Measurements from ENCODE around the gene CD2.

The CD2 gene

DNA sequence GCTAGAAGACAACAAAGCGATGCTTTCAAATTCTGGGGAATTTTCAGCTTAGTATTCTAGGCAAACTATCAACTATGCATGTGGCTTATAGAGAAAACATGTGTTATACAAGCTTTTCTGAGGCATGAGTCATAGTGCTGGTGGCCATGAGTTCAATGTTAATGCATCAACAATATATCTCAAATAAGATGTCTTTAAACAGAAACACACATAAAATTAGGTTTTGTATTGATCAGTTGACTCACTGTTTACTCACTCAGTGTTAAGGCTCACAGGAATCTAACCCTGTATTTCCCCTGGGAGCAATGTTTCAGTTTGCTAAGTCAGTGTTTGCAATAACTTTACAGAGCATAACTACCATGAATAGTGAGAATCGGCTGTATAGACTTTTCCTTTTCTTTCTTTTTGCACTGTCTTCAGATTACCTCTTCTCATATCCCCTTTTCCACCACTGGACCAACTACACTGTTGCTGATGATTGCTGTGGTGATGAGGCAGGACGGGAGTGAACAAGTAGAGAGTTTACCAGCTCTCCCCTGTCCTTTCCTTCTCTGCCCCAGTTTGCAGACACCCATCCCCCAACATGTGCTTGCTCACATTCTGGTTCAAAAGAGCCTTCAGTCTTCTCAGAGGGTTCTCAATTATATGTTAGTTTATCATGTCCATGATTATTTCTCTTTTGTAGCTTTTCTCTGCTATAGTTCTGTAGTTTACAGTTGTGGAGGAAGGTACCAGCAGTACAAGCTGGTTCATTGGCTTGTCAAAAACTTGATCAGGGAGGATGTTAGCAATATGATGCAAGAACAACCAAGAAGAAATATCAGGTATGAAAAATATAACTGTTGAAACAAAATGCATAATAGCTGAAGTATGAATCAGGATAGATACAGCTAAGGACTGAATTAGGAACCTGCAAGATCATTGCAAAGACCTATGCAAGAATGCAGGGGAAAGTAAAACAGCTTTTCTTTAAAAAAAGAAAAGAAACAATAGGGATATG, 23.9 kb downstream of the CD2 start:
- DNase-seq (ENCODE audit: low spot score): no peak

DNA sequence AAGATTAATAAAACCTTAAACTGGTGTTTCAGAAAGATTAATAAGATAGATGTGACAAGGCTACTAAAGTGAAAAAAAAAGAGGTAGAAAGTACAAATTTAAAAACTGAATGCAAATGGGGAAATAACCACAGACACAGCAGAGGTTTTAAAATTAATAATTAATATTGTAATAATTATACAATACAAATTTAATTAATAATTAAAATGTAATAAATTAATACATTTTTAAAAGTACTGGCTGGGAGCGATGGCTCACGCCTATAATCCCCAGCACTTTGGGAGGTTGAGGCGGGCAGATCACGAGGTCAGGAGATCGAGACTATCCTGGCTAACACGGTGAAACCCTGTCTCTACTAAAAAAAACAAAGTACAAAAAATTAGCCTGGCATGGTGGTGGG, 26.8 kb downstream of the CD2 start:
- no peak for DNase-seq (ENCODE audit: low spot score)

DNA sequence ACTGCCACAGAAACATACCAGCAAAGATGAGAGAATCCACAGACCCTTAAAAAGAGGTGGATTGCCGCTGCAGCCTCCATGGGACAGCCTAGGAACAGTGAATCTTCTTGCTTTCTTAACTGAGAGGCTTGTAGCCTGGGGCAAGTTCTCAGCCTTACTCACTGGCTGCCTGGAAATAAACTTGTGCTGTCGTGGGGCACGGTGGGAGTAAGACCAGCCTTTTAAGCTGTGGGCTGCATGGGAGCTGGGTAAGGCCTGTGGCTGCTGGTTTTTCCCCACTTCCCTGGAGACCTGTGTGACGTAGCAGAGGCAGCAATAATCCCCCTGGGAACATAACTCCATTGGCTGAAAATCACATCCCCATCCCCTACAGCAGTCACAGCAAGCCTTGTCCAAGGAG, 30.8 kb downstream of the CD2 start:
- no peak for DNase-seq (ENCODE audit: low spot score)

DNA sequence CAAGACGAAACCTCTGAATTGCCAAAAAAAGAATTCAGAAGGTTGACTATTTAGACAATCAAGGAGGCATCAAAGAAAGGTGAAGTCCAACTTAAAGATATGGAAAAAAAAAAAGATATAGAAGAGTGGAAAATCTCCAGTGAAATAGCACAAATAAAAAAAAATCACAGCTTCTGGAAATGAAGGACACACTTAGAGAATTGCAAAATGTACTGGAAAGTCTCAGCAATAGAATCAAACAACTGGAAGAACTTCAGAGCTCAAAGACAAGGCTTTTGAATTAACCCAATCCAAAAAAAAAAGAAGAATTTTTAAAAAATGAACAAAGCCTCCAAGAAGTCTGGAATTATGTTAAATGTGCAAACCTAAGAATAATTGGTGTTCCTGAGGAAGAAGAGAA, 31.8 kb downstream of the CD2 start:
- DNase-seq (ENCODE audit: low spot score): no peak

DNA sequence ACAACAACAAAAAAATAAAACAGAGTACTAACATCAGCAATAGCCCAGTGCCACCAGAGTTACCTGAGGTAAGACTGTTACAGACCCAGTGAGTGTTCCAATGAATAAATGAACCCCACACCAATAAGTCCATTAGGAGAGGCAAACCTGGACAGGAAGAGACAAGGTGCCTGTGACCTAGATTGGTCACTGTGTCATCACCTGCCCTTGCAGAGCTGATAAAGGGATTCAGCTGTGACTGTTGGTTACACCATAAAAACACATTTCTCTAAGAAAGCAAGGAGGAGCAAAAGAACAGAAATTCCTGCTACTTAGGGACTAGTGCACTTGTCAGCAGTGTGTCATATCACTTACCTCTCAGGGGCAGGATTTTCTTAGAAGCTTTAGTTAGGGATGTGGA, 37.5 kb downstream of the CD2 start:
- no peak for DNase-seq (ENCODE audit: low spot score)

DNA sequence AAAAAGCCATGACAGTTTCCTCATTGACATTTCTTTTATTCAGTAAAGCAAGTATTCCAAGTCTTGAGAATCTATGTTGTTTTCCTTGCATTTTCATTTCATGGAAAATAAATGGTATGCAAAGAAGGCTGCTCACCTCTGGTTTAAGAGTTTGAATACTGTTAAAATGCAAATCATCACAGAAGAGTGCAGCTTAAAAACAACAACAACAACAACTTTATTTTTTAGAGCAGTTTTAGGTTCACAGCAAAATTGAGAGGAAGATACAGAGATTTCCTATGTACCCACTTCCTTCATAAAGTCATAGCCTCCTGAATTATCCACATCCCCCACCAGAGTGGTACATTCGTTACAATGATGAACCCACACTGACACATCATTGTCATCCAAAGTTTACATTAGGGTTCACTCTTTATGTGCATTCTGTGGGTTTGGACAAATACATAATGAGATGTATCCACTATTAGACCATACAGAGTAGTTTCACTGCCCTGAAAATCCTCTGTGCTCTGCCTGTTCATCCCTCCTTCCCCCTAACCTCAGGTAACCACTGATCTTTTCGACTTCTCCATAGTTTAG, 39.2 kb downstream of the CD2 start:
- DNase-seq (ENCODE audit: low spot score): no peak

DNA sequence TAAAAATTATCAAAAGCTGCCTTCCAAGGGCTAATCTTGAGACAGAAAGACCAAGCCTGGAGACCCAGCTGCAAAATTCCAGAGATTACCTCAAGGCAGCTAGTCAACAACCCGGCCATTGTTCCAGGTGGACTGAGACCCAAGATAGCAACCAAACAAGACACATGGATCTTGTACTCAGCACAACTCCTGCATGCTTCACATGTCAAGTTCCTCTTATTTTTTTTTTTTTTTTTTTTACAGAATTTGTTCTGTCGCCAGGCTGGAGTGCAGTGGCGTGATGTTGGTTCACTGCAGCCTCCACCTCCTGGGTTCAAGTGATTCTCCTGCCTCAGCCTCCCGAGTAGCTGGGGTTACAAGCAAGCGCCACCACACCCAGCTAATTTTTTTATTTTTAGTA, 40.1 kb downstream of the CD2 start:
- DNase-seq (ENCODE audit: low spot score): no peak

DNA sequence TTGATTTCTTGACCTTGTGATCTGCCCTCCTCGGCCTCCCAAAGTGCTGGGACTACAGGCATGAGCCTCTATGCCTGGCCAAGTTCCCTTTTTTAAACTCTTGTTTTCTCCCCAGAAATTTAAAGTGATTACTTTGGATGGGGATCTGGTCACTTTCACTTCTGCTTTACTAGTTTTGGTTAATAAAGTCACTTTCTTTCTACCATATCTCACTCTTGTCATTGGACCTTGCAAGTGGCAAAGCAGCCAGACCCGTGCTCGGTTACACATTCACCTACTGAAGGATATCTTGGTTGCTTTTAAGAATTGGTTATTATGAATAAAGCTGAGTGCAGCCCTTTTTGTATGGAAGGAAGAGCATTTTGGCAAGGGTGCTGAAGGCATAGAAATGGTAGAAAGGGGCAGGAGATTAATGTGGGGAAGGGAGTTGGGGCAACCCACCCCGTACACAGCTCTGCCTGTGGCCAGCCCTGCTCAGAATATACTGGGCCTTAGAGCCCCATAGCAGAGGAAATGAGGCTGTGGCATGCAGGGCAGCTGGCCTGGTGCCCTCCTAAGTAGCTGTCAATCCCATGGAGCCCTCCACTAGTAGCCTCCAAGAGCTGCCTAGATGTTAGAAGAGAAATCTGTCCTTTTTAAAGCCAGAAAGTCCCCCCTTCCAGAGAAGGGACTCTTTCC, 40.7 kb downstream of the CD2 start:
- DNase-seq (ENCODE audit: low spot score): no peak

DNA sequence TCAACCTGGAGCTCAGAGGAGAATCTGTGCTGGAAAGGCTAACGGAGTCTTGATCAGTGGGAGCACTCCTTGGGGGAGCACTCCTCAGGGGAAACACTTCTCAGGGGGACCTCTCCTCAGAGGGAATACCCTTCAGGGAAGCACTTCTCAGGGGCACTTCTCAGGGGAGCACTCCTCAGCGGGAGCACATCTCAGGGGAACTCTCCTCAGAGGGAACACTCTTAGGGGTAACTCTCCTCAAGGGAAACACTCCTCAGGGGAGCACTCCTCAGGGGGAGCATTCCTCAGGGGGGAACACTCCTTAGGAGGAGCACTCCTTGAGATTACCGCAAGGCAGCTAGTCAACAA, 41.2 kb downstream of the CD2 start:
- DNase-seq (ENCODE audit: low spot score): no peak

DNA sequence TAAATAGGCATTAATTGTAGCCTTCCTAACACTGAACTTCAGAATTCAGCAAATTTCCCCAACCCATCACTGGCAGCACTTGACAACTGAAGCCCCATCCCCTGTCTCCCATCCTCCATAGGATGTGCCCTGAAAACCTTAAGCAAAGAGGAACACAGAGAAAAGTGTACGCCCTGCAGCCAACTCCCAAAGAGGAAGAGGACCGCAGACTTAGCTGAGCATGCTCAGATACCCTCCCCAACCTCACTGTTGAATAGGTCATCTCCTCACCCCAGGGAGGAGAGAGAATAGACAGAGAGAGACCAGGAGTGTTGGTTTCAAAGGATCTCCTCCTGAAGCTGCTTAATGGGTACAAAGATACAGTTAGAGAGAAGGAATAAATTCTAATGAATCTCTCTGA, 50.5 kb downstream of the CD2 start:
- no peak for DNase-seq (ENCODE audit: low spot score)

DNA sequence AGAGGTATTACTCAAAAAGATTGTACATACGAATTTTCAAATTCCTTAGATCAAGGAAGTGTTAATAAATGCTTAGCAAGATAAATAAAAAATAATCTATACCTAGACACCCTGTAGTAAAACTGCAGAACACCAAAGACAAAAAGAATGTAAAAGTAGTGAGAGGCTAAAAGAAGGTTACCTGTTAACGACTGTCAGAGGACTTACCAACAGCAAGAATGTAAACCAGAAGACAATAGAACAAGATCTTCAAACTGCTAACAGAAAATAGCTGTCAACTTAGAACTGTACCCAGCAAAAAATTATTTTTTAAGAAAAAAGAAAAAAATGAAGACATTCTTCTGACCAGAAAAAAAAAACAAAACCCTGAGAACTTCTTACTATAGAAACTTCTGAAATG, 51.2 kb downstream of the CD2 start:
- DNase-seq (ENCODE audit: low spot score): no peak

DNA sequence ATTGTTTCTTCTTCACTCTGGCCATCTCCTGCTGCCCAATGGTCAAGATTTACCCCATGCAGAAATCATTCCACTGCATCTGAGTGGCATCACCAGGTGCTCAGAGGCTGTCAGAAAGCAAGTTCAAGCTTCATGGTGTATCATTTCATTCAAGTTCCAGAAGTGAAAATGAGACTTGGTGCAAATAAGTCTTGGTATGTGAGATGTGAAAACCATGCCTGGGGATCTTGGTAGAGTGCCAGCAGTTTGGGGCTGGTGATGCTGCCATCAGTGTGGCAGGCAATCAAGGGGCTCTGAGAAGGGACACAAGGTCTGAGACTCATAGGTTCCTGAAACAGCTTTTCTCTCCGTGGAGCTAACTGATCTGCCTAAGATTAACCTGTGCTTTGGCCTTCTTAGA, 52.0 kb downstream of the CD2 start:
- DNase-seq (ENCODE audit: low spot score): no peak

DNA sequence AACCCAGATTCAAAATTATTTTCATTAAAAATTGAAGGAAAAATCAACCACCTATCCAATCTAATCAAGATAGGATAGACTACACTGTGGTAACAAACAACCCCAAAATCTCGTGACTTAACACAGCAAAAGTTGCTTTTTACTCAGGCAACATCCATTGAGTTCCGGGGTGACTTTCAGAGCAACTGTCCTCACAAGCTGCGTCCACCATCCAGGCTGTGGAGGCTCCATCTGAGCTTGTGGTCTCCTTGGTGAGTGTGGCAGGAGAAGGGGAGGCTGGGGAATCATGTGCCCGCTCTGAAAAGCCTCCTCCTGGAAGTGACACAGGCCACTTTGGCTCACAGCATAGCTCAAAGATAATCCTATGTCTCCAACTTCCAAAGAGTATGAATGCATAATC, 52.4 kb downstream of the CD2 start:
- DNase-seq (ENCODE audit: low spot score): no peak

DNA sequence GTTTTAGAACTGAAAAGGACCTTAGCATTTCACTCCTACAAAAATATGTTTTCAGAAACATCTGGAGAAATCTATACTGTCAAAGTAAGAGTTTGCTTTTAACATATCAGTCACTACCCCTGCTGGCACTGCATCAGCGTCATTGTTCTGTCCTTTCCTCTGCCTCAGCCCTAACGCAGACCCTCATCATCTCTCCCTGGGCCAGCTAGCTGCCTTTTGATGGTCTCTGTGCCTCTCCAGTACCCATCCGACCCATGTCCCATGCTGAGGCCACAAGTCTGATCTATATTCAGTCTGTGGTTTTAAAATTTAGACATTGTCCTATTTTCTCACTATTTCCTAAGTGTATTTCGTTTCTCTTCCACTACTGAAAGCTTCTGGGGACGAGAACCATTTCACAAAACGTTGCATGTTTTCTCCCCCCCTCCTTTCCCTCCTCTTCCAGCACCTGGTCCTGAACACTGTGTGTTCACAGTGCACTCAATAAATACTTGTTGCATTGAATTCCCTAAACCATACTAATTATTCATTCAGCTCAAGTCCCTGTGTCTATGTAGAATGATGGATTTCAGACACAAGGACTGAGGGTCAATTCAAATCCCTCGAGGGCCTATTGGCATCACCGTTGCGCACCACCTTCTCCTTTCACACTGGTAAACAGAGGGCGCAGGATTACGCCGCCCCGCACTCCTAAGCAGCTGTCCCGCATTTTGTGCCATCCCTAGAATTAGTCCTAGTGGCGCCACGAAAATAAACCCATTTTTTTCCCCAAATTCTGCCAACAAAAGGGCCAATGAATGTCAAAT, 53.4 kb downstream of the CD2 start:
- no peak for DNase-seq (ENCODE audit: low spot score)

DNA sequence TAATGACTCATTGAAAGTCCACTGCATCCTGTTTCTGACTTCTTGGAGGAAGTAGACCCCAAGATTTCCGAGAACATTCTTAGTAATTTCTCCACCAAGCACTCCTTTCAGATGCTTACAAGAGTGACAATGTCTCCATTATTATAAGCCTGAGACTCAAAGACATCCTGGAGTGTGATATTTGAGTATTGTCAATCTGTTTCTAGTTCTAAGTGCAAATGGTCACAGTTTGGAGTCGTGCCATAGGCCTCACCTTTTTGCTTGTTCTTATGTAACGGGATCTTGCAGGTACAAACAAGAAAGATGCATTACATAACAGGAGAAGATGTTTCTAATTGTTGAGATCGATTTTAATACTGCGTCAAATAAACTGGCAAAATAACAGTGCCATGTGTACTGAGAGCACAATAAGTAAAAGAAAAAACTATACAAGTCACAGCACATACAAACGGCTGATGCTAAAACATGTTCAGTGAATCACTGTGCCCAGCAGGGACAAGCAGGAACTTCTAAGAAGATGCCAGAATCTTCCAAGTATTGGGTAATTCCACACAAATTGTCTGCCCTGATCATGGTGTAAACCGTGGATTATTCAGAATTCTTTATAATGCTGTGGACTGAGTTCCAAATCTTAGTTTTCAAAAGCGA, 54.1 kb downstream of the CD2 start:
- no peak for DNase-seq (ENCODE audit: low spot score)

DNA sequence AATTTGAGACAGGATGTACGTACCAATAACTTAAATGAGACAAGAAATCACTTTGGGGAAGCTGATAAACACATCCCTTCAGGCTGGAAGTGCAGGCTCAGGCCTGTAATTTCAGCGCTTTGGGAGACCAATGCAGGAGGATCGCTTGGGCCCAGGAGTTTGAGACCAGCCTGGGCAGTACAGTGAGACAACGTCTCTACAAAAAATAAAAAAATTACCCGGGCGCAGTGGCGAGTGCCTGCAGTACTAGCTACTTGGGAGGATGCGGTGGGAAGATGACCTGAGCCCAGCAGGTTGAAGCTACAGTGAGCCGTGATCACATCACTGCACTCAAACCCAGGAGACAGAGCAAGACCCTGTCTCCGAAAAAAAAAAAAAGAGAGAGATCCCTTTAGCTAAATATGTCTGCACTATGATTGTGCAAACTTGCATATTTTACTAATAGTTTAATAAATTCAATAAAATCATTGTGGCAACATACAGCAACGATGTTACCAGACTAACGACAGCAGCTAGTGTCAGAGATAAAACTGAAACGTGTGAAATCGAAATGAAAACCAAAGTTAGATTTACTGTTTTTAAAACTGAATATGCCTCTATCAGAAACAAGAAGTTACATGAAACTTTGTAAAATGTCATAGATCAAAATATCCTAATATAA, 54.7 kb downstream of the CD2 start:
- DNase-seq (ENCODE audit: low spot score): no peak

DNA sequence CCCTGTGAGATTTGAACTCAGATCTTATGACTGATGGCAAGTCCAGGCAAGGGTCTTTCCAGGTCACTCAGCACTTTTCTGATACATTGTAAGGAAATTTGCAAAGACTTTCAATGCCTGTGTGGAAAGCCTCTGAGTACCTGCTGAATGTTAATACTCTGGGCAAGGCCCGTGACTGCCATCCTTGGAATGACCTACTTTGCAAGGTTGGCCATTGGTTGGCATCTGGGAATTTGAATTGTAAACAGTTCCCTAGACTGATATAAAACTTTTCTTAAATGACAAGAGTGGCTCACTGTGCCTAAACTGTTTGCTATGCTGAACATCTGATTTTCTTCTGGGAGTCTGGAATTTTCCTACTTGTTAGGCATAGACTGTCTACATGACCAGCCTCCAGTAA, 57.1 kb downstream of the CD2 start:
- DNase-seq (ENCODE audit: low spot score): no peak

DNA sequence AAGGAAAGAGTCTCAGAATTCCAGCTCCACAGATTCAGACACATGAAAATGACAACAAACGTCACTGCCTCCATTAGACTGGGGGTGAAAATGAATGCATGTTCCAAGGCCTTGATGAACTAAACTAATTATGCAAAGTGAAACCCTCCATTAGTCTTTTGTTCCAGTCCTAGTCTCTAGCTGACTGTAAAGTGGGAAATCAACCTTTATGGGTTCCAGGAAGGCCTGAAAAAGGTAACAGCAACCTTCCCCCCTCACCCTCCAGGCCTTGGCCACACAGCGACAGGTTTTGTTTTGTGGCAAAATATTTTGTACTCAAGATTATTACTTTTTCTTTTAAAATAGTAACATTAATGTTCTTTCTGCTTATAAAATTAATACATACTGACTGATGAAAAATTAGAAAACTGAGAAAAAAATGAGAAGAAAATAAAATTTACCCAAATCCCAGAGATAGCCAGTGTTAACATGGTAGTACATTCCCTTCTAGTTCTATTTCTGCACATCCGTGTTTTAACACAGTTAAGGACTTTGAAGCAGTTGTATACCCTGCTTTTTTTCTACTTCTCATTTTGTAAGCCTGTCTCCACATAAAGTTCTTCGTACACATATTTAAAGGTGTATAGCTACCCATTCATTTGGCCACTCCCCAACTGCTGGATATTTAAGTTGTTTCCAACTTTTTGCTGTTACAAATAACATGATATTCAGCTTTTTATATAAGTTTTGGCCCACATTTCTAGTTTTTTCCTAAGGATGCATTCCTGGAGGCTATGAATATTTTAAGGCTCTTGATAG, 60.9 kb downstream of the CD2 start:
- no peak for DNase-seq (ENCODE audit: low spot score)

DNA sequence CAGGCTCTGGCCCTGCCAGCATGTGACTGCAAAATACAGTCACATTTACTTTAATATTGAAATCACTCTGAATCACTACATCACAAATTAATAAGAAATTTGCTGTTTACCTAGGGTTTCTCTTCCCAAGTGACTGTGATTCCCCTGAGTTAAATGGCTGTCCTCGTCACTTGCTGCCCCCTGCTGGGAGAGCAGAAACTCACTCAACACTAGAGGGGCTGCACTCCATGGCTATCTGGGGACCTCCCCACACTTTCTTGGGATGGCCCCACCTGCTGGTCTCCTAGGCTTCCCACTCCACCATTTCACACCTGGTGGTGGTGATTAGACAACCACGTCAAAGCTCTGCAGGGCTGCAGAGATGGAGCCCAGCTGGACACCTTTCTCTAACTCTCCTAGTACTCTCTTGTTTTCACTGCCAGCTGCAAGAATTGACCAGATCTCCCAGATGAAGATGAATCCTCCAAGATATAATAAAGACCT, 63.4 kb downstream of the CD2 start:
- no peak for DNase-seq (ENCODE audit: low spot score)
